Left lung (tissue), 10 donors: Measurements from ENCODE around the gene INO80C. TPM values are rescaled to one million over a fixed set of nuclear protein-coding genes. Genes with fewer than 3 reads are reported as not detected.

Experiments
- ATAC-seq: fragments of 200-7000 bp; cut with Tn5 transposase; one replicate; pipeline ENCODE4 v1.9.1; 2020; ENCODE audit warnings: moderate library complexity
- DNase-seq, 4 donors: peaks; one replicate each; pipeline ENCODE4 v3.0.0-alpha.2; 2013 to 2020
- H3K27ac ChIP-seq, 2 donors: fragments of 200-600 bp; sonication (generic) in 1 of 2; one replicate each; pipeline versions ENCODE4 v1.5.0 to v1.8.0; 2020 to 2021
- H3K27me3 ChIP-seq, 2 donors: fragments of 200-600 bp; sonication (generic) in 1 of 2; one replicate each; pipeline versions ENCODE4 v1.5.0 to v1.8.0; 2020 to 2021
- H3K36me3 ChIP-seq, 2 donors: fragments of 200-600 bp; sonication (generic) in 1 of 2; one replicate each; pipeline versions ENCODE4 v1.5.0 to v1.8.0; 2020 to 2021
- H3K4me1 ChIP-seq, 2 donors: fragments of 200-600 bp; one replicate each; pipeline ENCODE4 v1.8.0; 2021
- H3K4me3 ChIP-seq, 2 donors: fragments of 200-600 bp; sonication (generic) in 1 of 2; one replicate each; pipeline versions ENCODE4 v1.5.0 to v1.8.0; 2020 to 2021; ENCODE audit warnings: mild to moderate bottlenecking in 1 of 2
- H3K9me3 ChIP-seq, 2 donors: fragments of 200-600 bp; sonication (generic) in 1 of 2; one replicate each; pipeline versions ENCODE4 v1.5.0 to v1.8.0; 2020 to 2021
- CTCF ChIP-seq, 2 donors: fragments of 200-600 bp; sonication (generic) in 1 of 2; IDR thresholded peaks; one replicate each; pipeline versions ENCODE4 v1.5.0 to v1.8.0; 2021; ENCODE audit warnings: antibody characterized with exemption in 2 of 2
- intact Hi-C, 2 donors: fragments of 100-400 bp; cut with DNase I; formaldehyde crosslinking; loops; one replicate each; pipeline versions ENCODE4 v1.11.2 to v1.14.2; 2022
- polyA plus RNA-seq, 6 donors: library from polyadenylated mRNA; unstranded; fragments of 120-200 nt; gene quantifications; one replicate each; pipeline ENCODE4 v1.2.1, GENCODE V29; 2013; ENCODE audit not compliant: insufficient read length in 6 of 6
- total RNA-seq, 2 donors: library from RNA; stranded (reverse); fragmentation: NEBNext Ultra II Directional; extraction: Animal tissue kit (Norgen Biotek cat#: 25700); gene quantifications; one replicate each; pipeline ENCODE4 v1.2.1, GENCODE V29; 2021
- donor health status: DM: no; HTN: yes; CAD: no.
- donor health status: DM: no; HTN: no; CAD: no.

Gene INO80C
- total and polyA plus RNA-seq, 8 donors: 27.0 to 41.6 (median 35.2) TPM

DNA sequence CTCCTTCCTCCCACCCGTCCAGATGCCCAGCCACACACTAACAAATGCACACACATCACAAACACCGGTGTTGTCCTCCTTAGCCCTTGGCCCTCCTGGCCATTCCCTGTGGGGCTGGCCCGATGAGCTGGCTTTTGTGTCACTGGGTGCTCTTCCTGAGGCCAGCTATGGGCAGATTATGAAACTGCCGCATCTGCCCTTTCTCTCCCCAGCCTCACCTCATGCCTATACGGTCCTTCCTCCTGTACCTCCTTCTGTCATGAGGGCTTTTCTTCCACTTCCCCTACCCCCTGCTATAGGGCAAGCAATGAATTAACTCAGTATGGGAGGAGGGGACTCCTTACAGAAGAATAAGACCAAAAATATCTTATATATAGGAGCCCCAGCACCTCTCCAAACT is 10.3 kb upstream of the INO80C start:
- no peak for TF ChIP-seq CTCF (IDR thresholded peaks at IDR 0.05)
- Histone ChIP-seq H3K4me3 (no peak overlapping the region), H3K27ac (no peak overlapping the region), H3K36me3 (no peaks in the 10 kb centered on the region), H3K4me1 (no peaks in the 10 kb centered on the region), H3K27me3 (no peaks in the 10 kb centered on the region), H3K9me3 (no peaks in the 10 kb centered on the region)
- no peak for ATAC-seq
- intact Hi-C loops: no loop called here
- no peak for DNase-seq

DNA sequence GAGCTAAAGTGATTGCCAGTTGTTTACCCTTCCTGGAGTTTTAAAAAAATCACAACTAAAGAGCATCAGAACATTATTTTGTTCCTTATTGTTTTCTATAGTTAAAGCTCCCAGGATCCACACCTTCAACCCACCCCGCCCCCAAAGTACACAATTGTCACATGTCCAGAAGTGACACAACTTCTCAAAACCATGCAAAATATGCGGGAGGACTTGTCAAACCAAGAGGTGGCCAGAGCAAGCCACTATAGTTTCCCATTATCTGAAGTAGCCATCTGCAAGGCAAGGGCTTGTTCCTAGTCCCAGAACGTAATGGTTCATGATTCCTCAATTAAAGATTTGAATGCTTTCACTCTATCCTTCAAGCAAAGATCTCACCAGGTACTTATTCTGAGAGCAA is 9.9 kb upstream of the INO80C start:
- Histone ChIP-seq H3K27ac (no peak overlapping the region), H3K4me1 (no peaks in the 10 kb centered on the region), H3K4me3 (no peak overlapping the region), H3K27me3 (no peaks in the 10 kb centered on the region), H3K36me3 (no peaks in the 10 kb centered on the region), H3K9me3 (no peaks in the 10 kb centered on the region)
- ATAC-seq: peak; percentile 74
- no peak for DNase-seq
- no peak for TF ChIP-seq CTCF (IDR thresholded peaks at IDR 0.05)
- intact Hi-C loops: no loop called here

DNA sequence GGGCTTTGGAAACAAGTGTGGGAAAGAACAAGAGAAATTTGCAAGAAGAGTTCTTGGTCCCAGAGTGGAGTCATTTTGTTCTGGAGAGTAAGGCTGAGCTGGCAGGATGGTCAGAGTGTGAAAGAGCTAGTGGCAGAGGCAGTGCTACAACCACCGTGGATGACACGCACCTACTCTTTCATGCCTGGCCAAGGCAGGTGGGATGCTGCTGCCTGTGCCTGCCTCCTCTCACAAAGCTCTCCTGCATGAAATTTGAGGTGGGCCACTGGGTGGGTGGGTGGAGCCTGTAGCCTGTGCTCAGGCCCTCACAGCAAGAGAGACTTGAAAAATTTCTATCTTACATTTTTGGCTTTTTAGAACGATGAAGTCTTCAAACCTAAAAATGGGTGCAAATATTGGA is 9.4 kb upstream of the INO80C start:
- TF ChIP-seq CTCF (IDR thresholded peaks at IDR 0.05): no peak
- no peaks in the 10 kb centered on the region for H3K9me3 ChIP-seq
- no peak overlapping the region for H3K27ac ChIP-seq
- H3K27me3 ChIP-seq: no peaks in the 10 kb centered on the region
- H3K36me3 ChIP-seq: no peaks in the 10 kb centered on the region
- no peak overlapping the region for H3K4me3 ChIP-seq
- no peak for DNase-seq
- H3K4me1 ChIP-seq: peaks cover 0 to under 1% of the 10 kb centered on the region in 2 donors
- ATAC-seq: no peak
- intact Hi-C loops: no loop called here

- Histone ChIP-seq H3K36me3 (no peaks in the 10 kb centered on the region), H3K27ac (no peak overlapping the region), H3K27me3 (no peaks in the 10 kb centered on the region), H3K9me3 (no peaks in the 10 kb centered on the region), H3K4me1 (peaks cover 0 to 11% of the 10 kb centered on the region in 2 donors), H3K4me3 (no peak overlapping the region)
- ATAC-seq (no peak), DNase-seq (no peak)
- intact Hi-C loops: no loop called here
- no peak for TF ChIP-seq CTCF (IDR thresholded peaks at IDR 0.05)
Measured at GRCh38 chr18:35506024-35506712, 8.4 kb upstream of the INO80C start.

DNA sequence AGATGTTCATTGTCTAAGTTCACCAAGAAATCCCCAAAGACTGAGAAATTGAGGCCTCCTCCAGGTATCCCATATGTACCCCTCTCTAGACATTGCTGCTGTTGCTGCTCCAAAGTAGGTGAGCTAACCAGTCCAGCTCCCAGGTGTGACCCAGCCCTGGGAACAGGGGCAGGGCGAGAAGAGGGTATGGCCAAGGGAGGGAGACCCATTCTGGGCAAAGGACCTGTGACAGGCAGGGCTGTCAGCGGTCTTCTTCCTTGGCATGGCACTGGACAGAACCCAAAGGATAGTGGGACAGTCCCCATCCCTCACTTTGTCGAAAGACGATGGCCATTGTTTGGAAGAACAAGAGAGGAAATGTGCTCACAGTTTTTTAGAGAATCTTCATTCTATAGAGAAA is 7.2 kb upstream of the INO80C start:
- Histone ChIP-seq H3K36me3 (no peaks in the 10 kb centered on the region), H3K27ac (no peak overlapping the region), H3K4me1 (peaks cover 0 to 11% of the 10 kb centered on the region in 2 donors), H3K9me3 (no peaks in the 10 kb centered on the region), H3K4me3 (no peak overlapping the region), H3K27me3 (no peaks in the 10 kb centered on the region)
- no peak for ATAC-seq
- intact Hi-C loops: no loop called here
- no peak for DNase-seq
- no peak for TF ChIP-seq CTCF (IDR thresholded peaks at IDR 0.05)
